ENCODE data around the gene COMT. TPM values are rescaled to one million over a fixed set of nuclear protein-coding genes. Genes with fewer than 3 reads are reported as not detected.

COMT gene
- total RNA-seq, 1 donor from 2014 or later = 49.0 TPM

- no peak for DNase-seq (ENCODE audit: low spot score)
- peak overlapping the region; percentile 51 for H3K4me3 Mint-ChIP-seq (ENCODE audit: unreplicated experiment)
- H3K27ac Mint-ChIP-seq (ENCODE audit: unreplicated experiment) = no peak overlapping the region
- peaks cover 11% of the 10 kb centered on the region for H3K36me3 Mint-ChIP-seq (ENCODE audit: low read depth, unreplicated experiment)
- peaks cover 12% of the 10 kb centered on the region for H3K27me3 Mint-ChIP-seq (ENCODE audit: unreplicated experiment)
- H3K4me1 Mint-ChIP-seq (ENCODE audit: unreplicated experiment) = peaks cover 12% of the 10 kb centered on the region
- H3K9me3 Mint-ChIP-seq (ENCODE audit: unreplicated experiment) = no peaks in the 10 kb centered on the region
- TF ChIP-seq, protein P1, sequence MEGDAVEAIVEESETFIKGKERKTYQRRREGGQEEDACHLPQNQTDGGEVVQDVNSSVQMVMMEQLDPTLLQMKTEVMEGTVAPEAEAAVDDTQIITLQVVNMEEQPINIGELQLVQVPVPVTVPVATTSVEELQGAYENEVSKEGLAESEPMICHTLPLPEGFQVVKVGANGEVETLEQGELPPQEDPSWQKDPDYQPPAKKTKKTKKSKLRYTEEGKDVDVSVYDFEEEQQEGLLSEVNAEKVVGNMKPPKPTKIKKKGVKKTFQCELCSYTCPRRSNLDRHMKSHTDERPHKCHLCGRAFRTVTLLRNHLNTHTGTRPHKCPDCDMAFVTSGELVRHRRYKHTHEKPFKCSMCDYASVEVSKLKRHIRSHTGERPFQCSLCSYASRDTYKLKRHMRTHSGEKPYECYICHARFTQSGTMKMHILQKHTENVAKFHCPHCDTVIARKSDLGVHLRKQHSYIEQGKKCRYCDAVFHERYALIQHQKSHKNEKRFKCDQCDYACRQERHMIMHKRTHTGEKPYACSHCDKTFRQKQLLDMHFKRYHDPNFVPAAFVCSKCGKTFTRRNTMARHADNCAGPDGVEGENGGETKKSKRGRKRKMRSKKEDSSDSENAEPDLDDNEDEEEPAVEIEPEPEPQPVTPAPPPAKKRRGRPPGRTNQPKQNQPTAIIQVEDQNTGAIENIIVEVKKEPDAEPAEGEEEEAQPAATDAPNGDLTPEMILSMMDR (IDR thresholded peaks at IDR 0.05; ENCODE audit: unreplicated experiment) = no peak
Observed at GRCh38 chr22:19979712-19980493, 38.3 kb downstream of the COMT start.

DNA sequence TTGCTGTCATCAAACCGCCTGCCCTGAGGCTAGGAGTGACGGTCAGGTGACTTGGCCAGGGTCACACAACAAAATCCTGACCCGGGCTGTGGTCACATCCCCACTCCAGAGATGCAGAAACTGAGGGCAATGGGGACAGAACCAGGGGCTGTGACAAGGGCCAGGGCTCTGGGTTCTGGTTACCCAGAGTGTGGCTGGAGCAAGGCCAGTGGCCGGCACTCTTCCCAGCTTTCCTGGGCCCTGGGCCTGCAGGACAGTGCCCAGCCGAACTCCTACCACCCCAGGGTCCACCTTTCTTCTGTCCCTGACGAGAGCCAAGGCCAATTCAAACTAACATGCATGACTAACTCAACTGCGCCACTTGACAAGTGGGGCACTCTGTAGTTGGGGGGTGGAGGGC lies 39.2 kb downstream of the COMT start:
- Mint-ChIP-seq H3K36me3 (ENCODE audit: low read depth, unreplicated experiment) (peaks cover 4% of the 10 kb centered on the region), H3K9me3 (ENCODE audit: unreplicated experiment) (no peaks in the 10 kb centered on the region), H3K27ac (ENCODE audit: unreplicated experiment) (no peak overlapping the region), H3K4me3 (ENCODE audit: unreplicated experiment) (no peak overlapping the region), H3K4me1 (ENCODE audit: unreplicated experiment) (peaks cover 4% of the 10 kb centered on the region), H3K27me3 (ENCODE audit: unreplicated experiment) (peaks cover 11% of the 10 kb centered on the region)
- TF ChIP-seq, protein P1 (IDR thresholded peaks at IDR 0.05; ENCODE audit: unreplicated experiment) = no peak
- DNase-seq (ENCODE audit: low spot score) = no peak

DNA sequence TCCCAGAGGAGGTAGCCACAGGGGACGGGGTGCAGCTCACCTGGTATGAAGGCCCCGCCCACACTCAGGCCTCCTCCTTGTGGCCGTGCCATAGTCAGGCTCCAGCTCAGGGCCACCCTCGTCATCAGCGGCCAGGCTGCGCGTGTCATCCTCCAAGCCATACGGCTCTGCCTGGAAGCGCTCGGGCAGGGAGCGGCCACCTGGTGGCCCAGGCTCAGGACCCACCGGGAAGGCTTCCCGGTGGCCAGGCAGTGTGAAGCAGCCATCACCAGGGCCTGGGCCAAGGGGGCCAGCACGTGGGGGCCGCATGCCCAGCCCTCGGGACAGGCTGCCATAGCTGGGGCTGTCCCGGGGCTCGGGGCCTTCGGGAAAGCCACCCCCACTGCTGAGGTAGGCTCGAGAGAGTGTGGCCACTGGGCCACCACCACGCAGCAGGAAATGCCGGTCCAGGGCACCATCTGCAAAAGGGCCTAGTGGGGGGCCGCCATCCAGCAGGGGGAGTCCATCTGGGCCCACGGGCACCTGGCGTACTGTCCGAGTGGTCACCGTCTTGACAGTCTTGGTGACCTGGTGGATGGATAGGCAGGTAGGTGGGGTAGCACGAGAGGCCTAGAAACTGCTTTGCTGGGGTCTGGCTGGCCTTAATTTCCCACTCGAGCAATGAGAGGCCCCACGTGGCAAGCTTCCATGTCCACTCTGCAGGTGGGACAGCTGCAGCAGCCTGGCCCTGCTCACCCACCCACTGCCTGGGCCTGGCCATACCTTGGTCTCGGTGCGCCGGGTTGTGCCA lies 39.8 kb downstream of the COMT start:
- H3K9me3 Mint-ChIP-seq (ENCODE audit: unreplicated experiment) = no peaks in the 10 kb centered on the region
- H3K4me3 Mint-ChIP-seq (ENCODE audit: unreplicated experiment) = no peak overlapping the region
- peaks cover 4% of the 10 kb centered on the region for H3K36me3 Mint-ChIP-seq (ENCODE audit: low read depth, unreplicated experiment)
- no peaks in the 10 kb centered on the region for H3K4me1 Mint-ChIP-seq (ENCODE audit: unreplicated experiment)
- peaks cover 12% of the 10 kb centered on the region for H3K27me3 Mint-ChIP-seq (ENCODE audit: unreplicated experiment)
- DNase-seq (ENCODE audit: low spot score) = no peak
- no peak overlapping the region for H3K27ac Mint-ChIP-seq (ENCODE audit: unreplicated experiment)
- TF ChIP-seq, protein P1 (IDR thresholded peaks at IDR 0.05; ENCODE audit: unreplicated experiment) = no peak

DNA sequence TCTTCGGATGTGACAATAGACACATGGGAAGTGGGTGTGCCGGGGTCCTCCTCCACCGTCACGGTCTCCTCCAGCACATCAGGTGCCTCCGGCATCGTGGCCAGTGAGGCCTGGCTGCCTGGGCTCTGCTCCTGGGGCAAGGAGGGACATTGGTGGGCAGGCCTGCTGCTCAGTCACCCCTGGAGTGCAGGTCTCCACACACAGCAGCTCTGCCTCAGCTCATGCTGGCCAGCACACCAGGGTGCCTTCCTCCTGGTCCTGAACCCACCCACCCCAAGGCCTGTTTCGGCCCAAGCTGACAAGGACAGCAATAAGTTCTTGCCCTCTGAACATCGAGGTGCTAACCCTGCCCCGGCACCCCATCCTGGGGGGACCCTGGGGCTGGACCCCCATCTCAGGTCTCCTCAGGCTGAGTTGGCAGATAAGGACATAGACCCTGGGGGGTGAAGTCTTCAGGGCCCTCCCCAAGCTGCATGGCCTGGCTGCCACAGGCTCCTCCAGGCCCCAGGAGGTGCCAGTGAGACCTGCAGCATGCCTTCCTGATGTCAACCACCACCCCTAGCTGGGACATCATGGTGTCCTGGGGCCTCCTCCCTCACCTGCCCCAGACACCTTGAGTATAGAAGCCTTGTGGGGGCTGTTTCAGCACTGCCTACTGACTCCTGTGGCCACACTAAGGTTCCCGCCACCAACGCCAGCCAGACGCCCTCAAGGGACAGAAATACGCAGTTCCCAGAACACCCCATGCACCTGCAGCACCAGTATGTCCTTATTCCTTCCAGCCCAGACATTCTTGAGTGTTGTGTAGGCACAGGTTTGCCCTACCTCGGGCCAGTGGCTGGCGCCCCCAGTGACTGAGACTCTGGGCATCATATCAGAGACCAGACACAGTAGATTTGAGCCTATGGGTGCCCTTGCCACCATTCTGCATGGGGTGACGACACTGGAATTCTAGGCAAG lies 40.7 kb downstream of the COMT start:
- no peak overlapping the region for H3K4me3 Mint-ChIP-seq (ENCODE audit: unreplicated experiment)
- H3K27ac Mint-ChIP-seq (ENCODE audit: unreplicated experiment) = no peak overlapping the region
- DNase-seq (ENCODE audit: low spot score) = no peak
- no peaks in the 10 kb centered on the region for H3K9me3 Mint-ChIP-seq (ENCODE audit: unreplicated experiment)
- peaks cover 12% of the 10 kb centered on the region for H3K27me3 Mint-ChIP-seq (ENCODE audit: unreplicated experiment)
- TF ChIP-seq, protein P1 (IDR thresholded peaks at IDR 0.05; ENCODE audit: unreplicated experiment) = no peak
- no peaks in the 10 kb centered on the region for H3K4me1 Mint-ChIP-seq (ENCODE audit: unreplicated experiment)
- peaks cover 4% of the 10 kb centered on the region for H3K36me3 Mint-ChIP-seq (ENCODE audit: low read depth, unreplicated experiment)
